GM12865 (cell line): ENCODE results near the gene BLOC1S5.
A peak's percentile ranks its signal among the peaks of the same experiment; 100 is the strongest.

Source experiments
- DNase-seq: peaks from one replicate; pipeline ENCODE4 v3.0.0; 2010; ENCODE audit warnings: low read depth
- H3K4me3 ChIP-seq: 2 replicates; pipeline ENCODE4 v1.5.1; 2011; ENCODE audit warnings: mild to moderate bottlenecking, low read depth, low read length, control low read depth
- CTCF ChIP-seq: IDR thresholded peaks from 2 replicates; pipeline ENCODE4 v1.5.1; 2011; ENCODE audit warnings: low read length, control low read depth, low read depth, inconsistent platforms; ENCODE audit not compliant: insufficient read depth; ENCODE audit errors: missing control alignments

The BLOC1S5 gene

DNA sequence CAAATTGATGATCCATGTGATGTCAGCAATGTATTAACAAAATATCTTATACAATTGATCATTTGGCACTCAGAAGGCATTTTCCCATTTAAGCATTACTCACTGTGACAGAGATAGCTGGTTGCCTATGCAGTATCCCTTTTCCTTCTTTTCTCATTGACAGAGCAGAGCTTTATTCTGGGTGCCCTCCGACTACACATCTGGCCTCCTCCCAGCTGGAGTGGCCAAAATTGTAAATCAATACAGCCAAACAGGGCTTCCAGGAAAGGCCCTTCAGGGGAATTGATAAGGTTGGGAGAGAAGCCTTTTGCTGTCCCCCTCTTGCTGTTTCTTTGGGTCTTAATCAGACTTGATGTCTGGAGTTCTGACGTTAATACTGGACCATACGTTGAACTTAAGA is 9.6 kb upstream of the BLOC1S5 start:
- TF ChIP-seq CTCF: no peak
- no peak overlapping the region for H3K4me3 ChIP-seq

GRCh38 chr6:8070718-8071117 is 6.5 kb upstream of the BLOC1S5 start:
- DNase-seq: no peak
- no peak for TF ChIP-seq CTCF
- H3K4me3 ChIP-seq: no peak overlapping the region

More for the DNA sequence above, 9.6 kb upstream of the BLOC1S5 start:
- DNase-seq: no peak

DNA sequence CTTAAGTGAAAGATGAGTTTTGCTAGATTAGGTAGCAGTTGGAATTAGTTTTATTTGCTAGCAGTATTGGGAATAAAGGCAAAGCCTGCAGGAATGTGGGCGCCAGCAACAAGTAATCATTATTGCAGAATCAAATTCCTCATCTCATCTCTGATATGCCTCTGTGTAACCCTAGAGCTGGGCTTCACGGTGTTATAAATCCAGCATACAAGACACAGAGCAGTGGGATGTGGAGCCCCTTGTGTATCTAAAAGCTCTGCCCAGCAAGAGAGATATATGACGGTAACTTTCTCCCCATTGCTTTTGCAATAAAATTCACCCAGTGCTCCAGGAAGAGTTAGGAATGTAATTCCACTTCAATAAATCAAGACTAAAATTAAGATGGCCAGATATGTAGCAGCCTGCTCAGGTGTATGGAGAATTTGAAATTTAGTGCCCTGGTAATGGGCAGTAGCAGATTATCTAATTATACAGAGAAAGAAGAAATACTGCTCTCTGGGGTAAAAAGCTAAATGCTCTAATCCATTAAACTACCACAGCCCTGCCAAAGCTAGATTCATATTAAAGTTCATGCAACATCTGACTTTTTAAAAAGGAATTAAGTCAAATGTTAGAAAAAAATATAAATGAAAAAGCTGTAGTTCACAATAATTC is 5.6 kb upstream of the BLOC1S5 start:
- TF ChIP-seq CTCF: no peak
- DNase-seq: no peak

DNA sequence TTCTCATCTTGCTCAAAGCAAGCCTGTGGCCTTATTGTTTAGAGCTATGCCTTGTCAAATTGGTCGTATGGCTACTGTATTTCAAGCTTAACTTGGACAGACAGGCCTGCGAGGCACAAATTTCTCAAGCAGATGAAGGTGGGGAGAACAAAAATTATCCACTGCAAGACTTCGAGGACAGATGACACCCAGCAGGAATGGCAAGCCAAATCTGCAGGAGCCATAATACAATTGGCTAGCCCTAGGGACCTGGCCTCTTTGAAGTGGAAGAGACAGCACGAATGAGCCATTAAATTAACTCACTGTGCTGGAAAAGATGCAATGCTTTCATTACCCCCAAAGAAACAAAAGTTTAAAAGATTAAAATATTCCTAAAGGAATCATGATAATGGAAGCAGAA is 5.0 kb upstream of the BLOC1S5 start:
- DNase-seq: no peak
- no peak overlapping the region for H3K4me3 ChIP-seq
- TF ChIP-seq CTCF: no peak

More for the DNA sequence above, 5.6 kb upstream of the BLOC1S5 start:
- H3K4me3 ChIP-seq: no peak overlapping the region

- H3K4me3 ChIP-seq: no peak overlapping the region
- DNase-seq: peak; percentile 17
- no peak for TF ChIP-seq CTCF
These were observed 1.9 kb upstream of the BLOC1S5 start for GRCh38 chr6:8066108-8066507.

DNA sequence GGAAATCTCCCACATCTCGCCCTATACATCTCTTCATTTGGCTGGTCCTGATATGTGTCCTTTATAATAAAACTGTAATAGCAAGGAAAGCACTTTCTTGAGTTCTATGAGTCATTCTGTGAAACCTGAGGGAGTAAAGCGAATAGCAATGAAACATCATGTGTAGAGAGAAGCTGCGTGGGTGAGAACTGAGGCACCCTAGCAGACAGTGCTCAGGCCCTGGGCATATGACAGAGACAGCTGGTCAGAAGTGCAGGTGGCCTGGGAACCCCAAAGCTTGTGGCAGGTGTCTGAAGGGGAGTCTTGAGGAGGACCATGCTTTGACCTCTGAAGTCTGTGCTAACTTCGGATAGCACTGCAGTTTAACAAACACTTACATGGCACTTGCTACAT is 1.3 kb upstream of the BLOC1S5 start:
- H3K4me3 ChIP-seq: no peak overlapping the region
- DNase-seq: peak; percentile 65
- no peak for TF ChIP-seq CTCF
